ENCODE measurements around the gene PSIP1.

- no peak for TF ChIP-seq CTCF (IDR thresholded peaks at IDR 0.05)
- TF ChIP-seq POLR2A (IDR thresholded peaks at IDR 0.05): no peak
These were observed 31.1 kb upstream of the PSIP1 start for GRCh38 chr9:15541872-15542271.

Data from gastroesophageal sphincter (tissue), 3 donors.